ENCODE measurements around the gene PRR12.

The PRR12 gene

GRCh38 chr19:49672131-49672919, 81.3 kb downstream of the PRR12 start (continued):
- peak; percentile 98 for TF ChIP-seq CTCF (tag by site-specific recombination; IDR thresholded peaks at IDR 0.05)
- TF ChIP-seq ZBTB10 (tag by site-specific recombination; IDR thresholded peaks at IDR 0.05): peak; percentile 42; the same call in 1 of the 2 replicates
- TF ChIP-seq KLF16 (tag by site-specific recombination; IDR thresholded peaks at IDR 0.05): 0 out of 2 replicates have a peak, but pooled peaks have one; percentile 44
- no peak for TF ChIP-seq ZNF426 (tag by site-specific recombination; IDR thresholded peaks at IDR 0.05)
- TF ChIP-seq ZBTB17 (tag by site-specific recombination; IDR thresholded peaks at IDR 0.05): peak; percentile 88
- TF ChIP-seq ZNF544 (tag by site-specific recombination; IDR thresholded peaks at IDR 0.05): no peak
- no peak for TF ChIP-seq ZSCAN4 (tag by site-specific recombination; IDR thresholded peaks at IDR 0.05)
- no peak for TF ChIP-seq ZNF792 (tag by site-specific recombination; IDR thresholded peaks at IDR 0.05)
- TF ChIP-seq ZNF366 (tag by site-specific recombination; conservative IDR thresholded peaks at IDR 0.05): peak; percentile 36; the same call in 1 of the 2 replicates
- TF ChIP-seq HIC1 (tag by site-specific recombination; IDR thresholded peaks at IDR 0.05): peak; percentile 44; the same call in 1 of the 2 replicates
- 0 out of 2 replicates have a peak, but pooled peaks have one; percentile 52 for TF ChIP-seq ZNF391 (tag by site-specific recombination; IDR thresholded peaks at IDR 0.05; ENCODE audit: borderline replicate concordance, low read depth)
- peak; percentile 84 for TF ChIP-seq ZNF501 (tag by site-specific recombination; IDR thresholded peaks at IDR 0.05)
- TF ChIP-seq ZNF335 (tag by site-specific recombination; conservative IDR thresholded peaks at IDR 0.05): peak; percentile 60
- peak; percentile 71 for TF ChIP-seq ZNF561 (tag by site-specific recombination; IDR thresholded peaks at IDR 0.05; ENCODE audit: borderline replicate concordance)
- 0 out of 2 replicates have a peak, but pooled peaks have one; percentile 35 for TF ChIP-seq PBX3 (CRISPR knock-in tag; IDR thresholded peaks at IDR 0.05)
- no peak for TF ChIP-seq ZSCAN18 (tag by site-specific recombination; IDR thresholded peaks at IDR 0.05)
- no peak for TF ChIP-seq ZBTB20 (tag by site-specific recombination; IDR thresholded peaks at IDR 0.05)
- 0 out of 2 replicates have a peak, but pooled peaks have one; percentile 24 for TF ChIP-seq SCRT1 (tag by site-specific recombination; IDR thresholded peaks at IDR 0.05; ENCODE audit: borderline replicate concordance)
- peak; percentile 92 for TF ChIP-seq PATZ1 (tag by site-specific recombination; IDR thresholded peaks at IDR 0.05)
- TF ChIP-seq ZNF248 (tag by site-specific recombination; IDR thresholded peaks at IDR 0.05): no peak
- peak; percentile 78 for TF ChIP-seq ZFHX2 (tag by site-specific recombination; conservative IDR thresholded peaks at IDR 0.05)
- peak; percentile 89 for TF ChIP-seq ZNF580 (tag by site-specific recombination; IDR thresholded peaks at IDR 0.05)
- peak; percentile 54 for TF ChIP-seq ZEB2 (tag by site-specific recombination; IDR thresholded peaks at IDR 0.05)

All from HEK293 (cell line).